Parathyroid adenoma (tissue), 2 donors: Measurements from ENCODE around the gene PTPRD.

Experiments
- H2AFZ ChIP-seq: fragments of 300-600 bp; sonication (generic); one replicate; pipeline ENCODE4 v1.7.0; 2017; ENCODE audit warnings: antibody characterized with exemption, mild to moderate bottlenecking
- H3K27ac ChIP-seq: fragments of 300-600 bp; sonication (generic); one replicate; pipeline ENCODE4 v1.7.0; 2017
- H3K27me3 ChIP-seq: fragments of 300-600 bp; sonication (generic); one replicate; pipeline ENCODE4 v1.7.0; 2017; ENCODE audit warnings: low read length; ENCODE audit not compliant: control insufficient read depth, insufficient read depth
- H3K36me3 ChIP-seq: fragments of 300-600 bp; sonication (generic); one replicate; pipeline ENCODE4 v1.7.0; 2017; ENCODE audit warnings: low read length; ENCODE audit not compliant: control insufficient read depth, insufficient read depth
- H3K4me1 ChIP-seq: fragments of 300-600 bp; sonication (generic); one replicate; pipeline ENCODE4 v1.7.0; 2017; ENCODE audit warnings: control low read depth
- H3K4me2 ChIP-seq: fragments of 300-600 bp; sonication (generic); one replicate; pipeline ENCODE4 v1.7.0; 2017; ENCODE audit warnings: low read length
- H3K4me3 ChIP-seq: fragments of 300-600 bp; sonication (generic); one replicate; pipeline ENCODE4 v1.7.0; 2017; ENCODE audit warnings: low read depth, low read length
- H3K79me2 ChIP-seq: fragments of 300-600 bp; sonication (generic); one replicate; pipeline ENCODE4 v1.7.0; 2017; ENCODE audit warnings: control low read depth
- H3K9ac ChIP-seq: fragments of 300-600 bp; sonication (generic); one replicate; pipeline ENCODE4 v1.7.0; 2017; ENCODE audit warnings: mild to moderate bottlenecking
- H3K9me3 ChIP-seq: fragments of 300-600 bp; sonication (generic); one replicate; pipeline ENCODE4 v1.7.0; 2017; ENCODE audit warnings: low read length; ENCODE audit not compliant: control insufficient read depth
- TF ChIP-seq, protein P1 (sequence below): fragments of 300-600 bp; sonication (generic); IDR thresholded peaks from one replicate; pipeline ENCODE4 v1.7.0; 2017; ENCODE audit warnings: antibody characterized with exemption, mild to moderate bottlenecking
- donor health status: primary hyperparathyroidism.

Gene PTPRD

DNA sequence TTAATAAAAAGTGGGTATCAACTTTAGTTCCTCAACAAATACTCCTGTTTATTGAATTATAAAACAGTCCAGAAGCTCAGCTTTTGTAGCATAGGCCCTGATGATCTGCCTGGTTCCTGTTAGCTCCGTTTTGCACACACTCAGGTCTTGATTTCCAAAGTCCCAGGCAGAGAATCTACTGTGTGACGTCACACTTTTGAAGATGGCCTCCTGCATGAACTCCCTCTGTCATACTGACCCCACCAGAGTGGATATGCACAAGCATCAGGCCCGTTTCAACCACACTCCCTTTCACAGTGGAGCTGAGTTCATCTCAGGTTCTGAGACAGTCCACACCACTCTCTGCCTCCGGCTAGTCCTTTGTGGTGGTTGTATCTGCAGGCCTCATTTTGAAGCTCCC lies 353.1 kb downstream of the PTPRD start:
- TF ChIP-seq, protein P1, sequence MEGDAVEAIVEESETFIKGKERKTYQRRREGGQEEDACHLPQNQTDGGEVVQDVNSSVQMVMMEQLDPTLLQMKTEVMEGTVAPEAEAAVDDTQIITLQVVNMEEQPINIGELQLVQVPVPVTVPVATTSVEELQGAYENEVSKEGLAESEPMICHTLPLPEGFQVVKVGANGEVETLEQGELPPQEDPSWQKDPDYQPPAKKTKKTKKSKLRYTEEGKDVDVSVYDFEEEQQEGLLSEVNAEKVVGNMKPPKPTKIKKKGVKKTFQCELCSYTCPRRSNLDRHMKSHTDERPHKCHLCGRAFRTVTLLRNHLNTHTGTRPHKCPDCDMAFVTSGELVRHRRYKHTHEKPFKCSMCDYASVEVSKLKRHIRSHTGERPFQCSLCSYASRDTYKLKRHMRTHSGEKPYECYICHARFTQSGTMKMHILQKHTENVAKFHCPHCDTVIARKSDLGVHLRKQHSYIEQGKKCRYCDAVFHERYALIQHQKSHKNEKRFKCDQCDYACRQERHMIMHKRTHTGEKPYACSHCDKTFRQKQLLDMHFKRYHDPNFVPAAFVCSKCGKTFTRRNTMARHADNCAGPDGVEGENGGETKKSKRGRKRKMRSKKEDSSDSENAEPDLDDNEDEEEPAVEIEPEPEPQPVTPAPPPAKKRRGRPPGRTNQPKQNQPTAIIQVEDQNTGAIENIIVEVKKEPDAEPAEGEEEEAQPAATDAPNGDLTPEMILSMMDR = no peak
- no peaks in the 10 kb centered on the region for H3K79me2 ChIP-seq
- no peaks in the 10 kb centered on the region for H3K4me1 ChIP-seq
- H3K36me3 ChIP-seq = no peaks in the 10 kb centered on the region
- no peak overlapping the region for H3K9ac ChIP-seq
- no peak overlapping the region for H3K4me3 ChIP-seq
- no peak overlapping the region for H3K4me2 ChIP-seq
- no peaks in the 10 kb centered on the region for H3K9me3 ChIP-seq
- H2AFZ ChIP-seq = no peak overlapping the region
- H3K27me3 ChIP-seq = no peaks in the 10 kb centered on the region
- H3K27ac ChIP-seq = no peak overlapping the region

GRCh38 chr9:10255758-10256157 lies 357.0 kb downstream of the PTPRD start:
- H3K27ac ChIP-seq = no peak overlapping the region
- H3K4me3 ChIP-seq = no peak overlapping the region
- no peak overlapping the region for H2AFZ ChIP-seq
- no peak overlapping the region for H3K9ac ChIP-seq
- H3K4me1 ChIP-seq = no peaks in the 10 kb centered on the region
- H3K36me3 ChIP-seq = no peaks in the 10 kb centered on the region
- no peaks in the 10 kb centered on the region for H3K27me3 ChIP-seq
- no peak overlapping the region for H3K4me2 ChIP-seq
- no peaks in the 10 kb centered on the region for H3K9me3 ChIP-seq
- TF ChIP-seq, protein P1 = no peak
- H3K79me2 ChIP-seq = no peaks in the 10 kb centered on the region

DNA sequence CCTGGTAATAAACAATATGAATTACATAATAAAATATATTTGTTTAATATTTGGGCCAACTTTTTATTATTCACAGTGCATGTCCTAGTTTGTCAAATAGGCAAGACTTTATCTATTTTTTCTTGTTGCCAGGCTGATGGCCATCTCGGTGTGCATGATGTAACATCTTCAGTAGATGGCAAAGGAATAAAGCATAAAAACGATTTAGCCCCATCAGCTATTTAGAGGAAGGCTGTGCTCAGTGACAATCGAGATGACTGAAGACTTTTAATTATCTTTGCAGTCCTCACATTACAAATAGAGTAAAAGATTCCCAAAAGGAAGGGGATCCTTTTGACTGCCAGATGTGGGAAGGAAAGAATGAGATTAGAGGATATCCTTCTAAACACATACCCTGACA lies 358.5 kb downstream of the PTPRD start:
- H3K36me3 ChIP-seq = no peaks in the 10 kb centered on the region
- H3K4me1 ChIP-seq = no peaks in the 10 kb centered on the region
- H3K9ac ChIP-seq = no peak overlapping the region
- H2AFZ ChIP-seq = no peak overlapping the region
- H3K27me3 ChIP-seq = no peaks in the 10 kb centered on the region
- H3K79me2 ChIP-seq = no peaks in the 10 kb centered on the region
- H3K9me3 ChIP-seq = no peaks in the 10 kb centered on the region
- H3K27ac ChIP-seq = no peak overlapping the region
- TF ChIP-seq, protein P1 = no peak
- H3K4me2 ChIP-seq = no peak overlapping the region
- no peak overlapping the region for H3K4me3 ChIP-seq

- no peaks in the 10 kb centered on the region for H3K79me2 ChIP-seq
- no peaks in the 10 kb centered on the region for H3K36me3 ChIP-seq
- TF ChIP-seq, protein P1 = no peak
- no peak overlapping the region for H2AFZ ChIP-seq
- H3K9ac ChIP-seq = no peak overlapping the region
- no peaks in the 10 kb centered on the region for H3K4me1 ChIP-seq
- H3K9me3 ChIP-seq = no peaks in the 10 kb centered on the region
- H3K27me3 ChIP-seq = no peaks in the 10 kb centered on the region
- H3K4me3 ChIP-seq = no peak overlapping the region
- H3K27ac ChIP-seq = no peak overlapping the region
- H3K4me2 ChIP-seq = no peak overlapping the region
Observed at GRCh38 chr9:10253341-10253740, 359.5 kb downstream of the PTPRD start.

- TF ChIP-seq, protein P1 = no peak
- Histone ChIP-seq H3K4me3 (no peak overlapping the region), H3K79me2 (no peaks in the 10 kb centered on the region), H3K4me1 (no peaks in the 10 kb centered on the region), H3K4me2 (no peak overlapping the region), H3K9me3 (no peaks in the 10 kb centered on the region), H3K27ac (no peak overlapping the region), H3K36me3 (no peaks in the 10 kb centered on the region), H2AFZ (no peak overlapping the region), H3K27me3 (no peaks in the 10 kb centered on the region), H3K9ac (no peak overlapping the region)
Observed at GRCh38 chr9:10252174-10252573, 360.6 kb downstream of the PTPRD start.
